GM23338 (cell line): Measurements from ENCODE around the gene GK. TPM values are rescaled to one million over a fixed set of nuclear protein-coding genes. Genes with fewer than 3 reads are reported as not detected.

Experiments used
- ATAC-seq: fragments of 200-7000 bp; cut with Tn5 transposase; 3 replicates; pipeline ENCODE4 v1.9.1; 2020
- DNase-seq: peaks from one replicate; pipeline ENCODE4 v3.0.0-alpha.2; 2015; ENCODE audit warnings: low spot score
- H2AFZ ChIP-seq: fragments of 200-600 bp; sonication (generic); 2 replicates; pipeline ENCODE4 v1.8.0; 2016; ENCODE audit warnings: antibody characterized with exemption, mild to moderate bottlenecking, moderate library complexity
- H3F3A ChIP-seq: fragments of 200-600 bp; sonication (generic); replicated peaks from 2 replicates; pipeline ENCODE4 v1.8.0; 2017; ENCODE audit warnings: antibody characterized with exemption, mixed run types, low read depth
- H3K27ac ChIP-seq: fragments of 200-600 bp; sonication (generic); 2 replicates; pipeline ENCODE4 v1.6.1; 2016; ENCODE audit warnings: low read depth
- H3K27me3 ChIP-seq: fragments of 200-600 bp; sonication (generic); 2 replicates; pipeline ENCODE4 v1.8.0; 2016; ENCODE audit warnings: mild to moderate bottlenecking, mixed run types, moderate library complexity; ENCODE audit not compliant: insufficient read depth
- H3K36me3 ChIP-seq: fragments of 200-600 bp; sonication (generic); 2 replicates; pipeline ENCODE4 v1.8.0; 2016; ENCODE audit warnings: mild to moderate bottlenecking; ENCODE audit not compliant: insufficient read depth
- H3K4me1 ChIP-seq: fragments of 200-600 bp; sonication (generic); 2 replicates; pipeline ENCODE4 v1.8.0; 2016; ENCODE audit warnings: mild to moderate bottlenecking, moderate library complexity; ENCODE audit not compliant: insufficient read depth
- H3K4me2 ChIP-seq: fragments of 200-600 bp; sonication (generic); 2 replicates; pipeline ENCODE4 v1.7.1; 2017; ENCODE audit warnings: mixed run types
- H3K4me3 ChIP-seq: fragments of 200-600 bp; sonication (generic); 2 replicates; pipeline ENCODE4 v1.6.1; 2016; ENCODE audit warnings: mixed run types
- H3K79me2 ChIP-seq: fragments of 200-600 bp; sonication (generic); replicated peaks from 2 replicates; pipeline ENCODE4 v1.8.0; 2017; ENCODE audit warnings: mild to moderate bottlenecking; ENCODE audit not compliant: insufficient read depth
- H3K9me2 ChIP-seq: fragments of 200-600 bp; sonication (generic); 2 replicates; pipeline ENCODE4 v1.8.0; 2017; ENCODE audit not compliant: insufficient read depth
- H4K20me1 ChIP-seq: fragments of 200-600 bp; sonication (generic); replicated peaks from 2 replicates; pipeline ENCODE4 v1.8.0; 2017; ENCODE audit warnings: mild to moderate bottlenecking; ENCODE audit not compliant: insufficient read depth
- H3K27ac Mint-ChIP-seq: 2 replicates; pipeline ENCODE4 v1.8.0; 2020; ENCODE audit warnings: inconsistent platforms, mild to moderate bottlenecking, moderate library complexity, mixed read lengths
- H3K27me3 Mint-ChIP-seq: 3 replicates; pipeline ENCODE4 v1.8.0; 2022; ENCODE audit warnings: low read depth, mild to moderate bottlenecking, moderate library complexity, mixed read lengths, inconsistent platforms; ENCODE audit not compliant: insufficient read depth, poor library complexity
- H3K36me3 Mint-ChIP-seq: 3 replicates; pipeline ENCODE4 v1.8.0; 2021; ENCODE audit warnings: low read depth, mild to moderate bottlenecking, inconsistent platforms, moderate library complexity, mixed read lengths
- H3K4me1 Mint-ChIP-seq: 3 replicates; pipeline ENCODE4 v1.8.0; 2020; ENCODE audit warnings: mild to moderate bottlenecking, inconsistent platforms, mixed read lengths
- H3K4me3 Mint-ChIP-seq: 3 replicates; pipeline ENCODE4 v1.8.0; 2021; ENCODE audit warnings: moderate library complexity, mild to moderate bottlenecking, inconsistent platforms, mixed read lengths
- H3K9me3 Mint-ChIP-seq: 3 replicates; pipeline ENCODE4 v1.8.0; 2020; ENCODE audit warnings: moderate library complexity, mild to moderate bottlenecking, inconsistent platforms, mixed read lengths
- EZH2 ChIP-seq: fragments of 200-600 bp; sonication (generic); IDR thresholded peaks from one replicate; pipeline ENCODE4 v1.8.0; 2017; ENCODE audit warnings: antibody characterized with exemption, mild to moderate bottlenecking, low read depth; ENCODE audit not compliant: unreplicated experiment
- EZH2phosphoT487 ChIP-seq: fragments of 200-600 bp; sonication (generic); IDR thresholded peaks from one replicate; pipeline ENCODE4 v1.8.1; 2018; ENCODE audit warnings: antibody characterized with exemption; ENCODE audit not compliant: unreplicated experiment
- NANOG ChIP-seq: IDR thresholded peaks from 2 replicates; pipeline ENCODE4 v1.6.1; 2016; ENCODE audit warnings: antibody characterized with exemption, borderline replicate concordance
- polyA plus RNA-seq: library from polyadenylated mRNA; unstranded; fragments of >200 nt; fragmentation: Nextera tagmentation; extraction: Ambion mirVana; gene quantifications from 2 replicates; pipeline ENCODE4 v1.2.1, GENCODE V29; 2016
- total RNA-seq: library from RNA; depleted of rRNA; stranded (reverse); fragments of >200 nt; shearing (Covaris generic); gene quantifications from 2 replicates; pipeline ENCODE4 v1.2.3, GENCODE V29; 2014
- TF ChIP-seq, protein P1 (sequence below): IDR thresholded peaks from one replicate; pipeline ENCODE4 v1.6.1; 2018; ENCODE audit warnings: antibody characterized with exemption; ENCODE audit not compliant: unreplicated experiment
- TF ChIP-seq, protein P2 (sequence below), 2 experiments: fragments of 200-600 bp in 1 of 2; sonication (generic) in 1 of 2; conservative IDR thresholded peaks; 2 replicates each; pipeline versions ENCODE4 v1.5.1 to v1.6.1; 2016 to 2017; ENCODE audit warnings: antibody characterized with exemption in 2 of 2, low read depth in 2 of 2, mild to moderate bottlenecking in 2 of 2, moderate library complexity in 1 of 2

GK gene
- total and polyA plus RNA-seq, 2 experiments from 2014 or later: 8.4 to 10.8 TPM

DNA sequence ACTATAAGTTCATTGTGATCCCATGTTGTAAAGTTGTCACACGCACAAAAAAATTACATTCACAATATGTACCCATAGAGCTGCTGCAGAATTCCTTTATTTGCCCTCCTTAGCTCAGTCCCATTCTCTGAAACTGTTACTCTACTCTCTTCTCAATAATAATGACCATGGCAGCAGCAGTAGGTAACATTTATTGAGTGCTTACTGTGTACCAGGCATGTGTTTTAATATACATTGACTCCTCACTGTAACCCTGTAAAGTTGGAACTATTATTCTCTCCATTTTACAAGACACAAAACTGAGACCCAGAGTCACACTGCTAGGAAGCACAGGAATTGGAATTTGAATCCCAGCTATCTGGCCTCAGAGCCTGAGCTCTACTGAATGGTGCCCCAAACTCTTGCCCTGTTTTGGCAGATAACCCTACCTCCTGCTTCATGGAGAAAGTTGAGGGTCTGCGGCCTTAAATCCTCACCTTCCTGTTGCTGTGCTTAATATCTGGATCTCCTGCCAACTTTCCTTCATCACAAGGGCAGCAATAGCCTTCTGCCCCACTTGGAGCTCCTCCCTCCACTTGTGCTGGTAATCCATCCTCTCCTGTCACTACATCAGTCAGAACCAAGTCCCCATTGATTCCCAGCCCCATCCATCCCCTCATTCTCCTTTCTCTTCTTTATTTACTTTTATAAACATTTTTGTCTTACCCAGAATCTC is 20.8 kb downstream of the GK start:
- Histone ChIP-seq H3F3A (no peaks in the 10 kb centered on the region), H3K4me2 (no peak overlapping the region), H3K27me3 (no peaks in the 10 kb centered on the region), H3K9me2 (no peaks in the 10 kb centered on the region), H3K36me3 (no peaks in the 10 kb centered on the region), H4K20me1 (no peaks in the 10 kb centered on the region), H3K79me2 (no peaks in the 10 kb centered on the region), H3K4me1 (peaks cover 4% of the 10 kb centered on the region; the same call in 1 of the 2 replicates), H3K4me3 (no peak overlapping the region), H3K27ac (no peak overlapping the region), H2AFZ (no peak overlapping the region)
- Mint-ChIP-seq H3K4me1 (no peaks in the 10 kb centered on the region), H3K36me3 (peaks cover 16% of the 10 kb centered on the region), H3K27me3 (no peaks in the 10 kb centered on the region), H3K27ac (no peak overlapping the region), H3K9me3 (no peaks in the 10 kb centered on the region), H3K4me3 (no peak overlapping the region)
- ATAC-seq (no peak), DNase-seq (no peak)
- TF ChIP-seq NANOG (no peak), EZH2phosphoT487 (no peak)
- TF ChIP-seq, protein P1, sequence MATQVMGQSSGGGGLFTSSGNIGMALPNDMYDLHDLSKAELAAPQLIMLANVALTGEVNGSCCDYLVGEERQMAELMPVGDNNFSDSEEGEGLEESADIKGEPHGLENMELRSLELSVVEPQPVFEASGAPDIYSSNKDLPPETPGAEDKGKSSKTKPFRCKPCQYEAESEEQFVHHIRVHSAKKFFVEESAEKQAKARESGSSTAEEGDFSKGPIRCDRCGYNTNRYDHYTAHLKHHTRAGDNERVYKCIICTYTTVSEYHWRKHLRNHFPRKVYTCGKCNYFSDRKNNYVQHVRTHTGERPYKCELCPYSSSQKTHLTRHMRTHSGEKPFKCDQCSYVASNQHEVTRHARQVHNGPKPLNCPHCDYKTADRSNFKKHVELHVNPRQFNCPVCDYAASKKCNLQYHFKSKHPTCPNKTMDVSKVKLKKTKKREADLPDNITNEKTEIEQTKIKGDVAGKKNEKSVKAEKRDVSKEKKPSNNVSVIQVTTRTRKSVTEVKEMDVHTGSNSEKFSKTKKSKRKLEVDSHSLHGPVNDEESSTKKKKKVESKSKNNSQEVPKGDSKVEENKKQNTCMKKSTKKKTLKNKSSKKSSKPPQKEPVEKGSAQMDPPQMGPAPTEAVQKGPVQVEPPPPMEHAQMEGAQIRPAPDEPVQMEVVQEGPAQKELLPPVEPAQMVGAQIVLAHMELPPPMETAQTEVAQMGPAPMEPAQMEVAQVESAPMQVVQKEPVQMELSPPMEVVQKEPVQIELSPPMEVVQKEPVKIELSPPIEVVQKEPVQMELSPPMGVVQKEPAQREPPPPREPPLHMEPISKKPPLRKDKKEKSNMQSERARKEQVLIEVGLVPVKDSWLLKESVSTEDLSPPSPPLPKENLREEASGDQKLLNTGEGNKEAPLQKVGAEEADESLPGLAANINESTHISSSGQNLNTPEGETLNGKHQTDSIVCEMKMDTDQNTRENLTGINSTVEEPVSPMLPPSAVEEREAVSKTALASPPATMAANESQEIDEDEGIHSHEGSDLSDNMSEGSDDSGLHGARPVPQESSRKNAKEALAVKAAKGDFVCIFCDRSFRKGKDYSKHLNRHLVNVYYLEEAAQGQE: no peak

DNA sequence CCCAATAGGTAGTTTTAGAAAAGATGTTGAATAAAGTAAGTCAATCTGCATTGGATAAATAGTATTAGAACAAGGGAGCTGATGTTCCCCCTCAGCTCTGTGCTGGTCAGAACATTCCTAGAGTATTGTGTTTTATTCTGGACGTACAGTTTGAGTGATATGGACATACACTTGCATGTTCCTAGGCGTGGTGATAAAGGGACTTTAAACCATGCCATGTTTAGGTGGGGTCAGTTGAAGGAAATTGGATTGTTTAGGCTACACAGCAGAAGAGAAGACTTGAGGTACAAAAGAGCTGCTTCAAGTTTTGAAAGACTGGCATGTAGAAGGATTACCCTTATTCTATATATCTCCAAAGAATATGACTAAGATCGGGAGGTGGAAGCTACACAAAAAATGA is 21.6 kb downstream of the GK start:
- Histone ChIP-seq H3K4me3 (no peak overlapping the region), H3F3A (no peaks in the 10 kb centered on the region), H3K27ac (no peak overlapping the region), H3K9me2 (no peaks in the 10 kb centered on the region), H3K27me3 (no peaks in the 10 kb centered on the region), H2AFZ (no peak overlapping the region), H3K79me2 (no peaks in the 10 kb centered on the region), H3K4me1 (peaks cover 4% of the 10 kb centered on the region; the same call in 1 of the 2 replicates), H4K20me1 (no peaks in the 10 kb centered on the region), H3K36me3 (no peaks in the 10 kb centered on the region), H3K4me2 (no peak overlapping the region)
- Mint-ChIP-seq H3K36me3 (peaks cover 16% of the 10 kb centered on the region), H3K4me1 (no peaks in the 10 kb centered on the region), H3K27me3 (no peaks in the 10 kb centered on the region), H3K27ac (no peak overlapping the region), H3K9me3 (no peaks in the 10 kb centered on the region), H3K4me3 (no peak overlapping the region)
- DNase-seq (no peak), ATAC-seq (no peak)
- no peak for TF ChIP-seq EZH2

DNA sequence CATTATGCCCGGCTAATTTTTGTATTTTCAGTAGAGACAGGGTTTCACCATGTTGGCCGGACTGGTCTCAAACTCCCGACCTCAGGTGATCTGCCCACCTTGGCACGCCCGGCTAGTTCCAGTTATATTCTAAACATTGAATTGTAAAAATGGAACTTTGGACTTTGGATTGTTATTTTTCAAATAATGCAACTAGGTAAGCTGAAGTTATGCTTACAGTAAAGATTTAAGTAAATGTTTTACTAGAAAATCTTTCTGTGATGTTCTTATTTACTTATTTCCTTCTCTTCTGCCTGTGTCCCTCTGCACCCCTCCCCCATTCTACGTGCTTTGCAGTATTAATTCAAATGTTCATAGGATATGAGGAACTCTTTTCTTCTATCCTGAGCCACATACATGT is 26.1 kb downstream of the GK start:
- Histone ChIP-seq H3K4me2 (no peak overlapping the region), H3K27me3 (no peaks in the 10 kb centered on the region), H3K4me3 (no peak overlapping the region), H3K9me2 (no peaks in the 10 kb centered on the region), H3K79me2 (no peaks in the 10 kb centered on the region), H2AFZ (no peak overlapping the region), H4K20me1 (no peaks in the 10 kb centered on the region), H3K4me1 (peaks cover 4% of the 10 kb centered on the region; the same call in 1 of the 2 replicates), H3F3A (no peaks in the 10 kb centered on the region), H3K27ac (no peak overlapping the region), H3K36me3 (no peaks in the 10 kb centered on the region)
- ATAC-seq: no peak
- Mint-ChIP-seq H3K4me1 (no peaks in the 10 kb centered on the region), H3K36me3 (peaks cover 8% of the 10 kb centered on the region; the same call in 2 of the 3 replicates), H3K27me3 (no peaks in the 10 kb centered on the region), H3K4me3 (no peak overlapping the region), H3K9me3 (no peaks in the 10 kb centered on the region), H3K27ac (no peak overlapping the region)
- no peak for DNase-seq
- TF ChIP-seq, protein P2, sequence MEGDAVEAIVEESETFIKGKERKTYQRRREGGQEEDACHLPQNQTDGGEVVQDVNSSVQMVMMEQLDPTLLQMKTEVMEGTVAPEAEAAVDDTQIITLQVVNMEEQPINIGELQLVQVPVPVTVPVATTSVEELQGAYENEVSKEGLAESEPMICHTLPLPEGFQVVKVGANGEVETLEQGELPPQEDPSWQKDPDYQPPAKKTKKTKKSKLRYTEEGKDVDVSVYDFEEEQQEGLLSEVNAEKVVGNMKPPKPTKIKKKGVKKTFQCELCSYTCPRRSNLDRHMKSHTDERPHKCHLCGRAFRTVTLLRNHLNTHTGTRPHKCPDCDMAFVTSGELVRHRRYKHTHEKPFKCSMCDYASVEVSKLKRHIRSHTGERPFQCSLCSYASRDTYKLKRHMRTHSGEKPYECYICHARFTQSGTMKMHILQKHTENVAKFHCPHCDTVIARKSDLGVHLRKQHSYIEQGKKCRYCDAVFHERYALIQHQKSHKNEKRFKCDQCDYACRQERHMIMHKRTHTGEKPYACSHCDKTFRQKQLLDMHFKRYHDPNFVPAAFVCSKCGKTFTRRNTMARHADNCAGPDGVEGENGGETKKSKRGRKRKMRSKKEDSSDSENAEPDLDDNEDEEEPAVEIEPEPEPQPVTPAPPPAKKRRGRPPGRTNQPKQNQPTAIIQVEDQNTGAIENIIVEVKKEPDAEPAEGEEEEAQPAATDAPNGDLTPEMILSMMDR (conservative IDR thresholded peaks at IDR 0.05; ENCODE audit: low read depth in 2 of 2): no peak
